A549 (cell line): ENCODE measurements around the gene TEDC1.

Experiments used
- CHD2 ChIP-seq: fragments of 150-350 bp; IDR thresholded peaks from 2 replicates; pipeline ENCODE4 v1.6.1; 2014; ENCODE audit warnings: low read length; ENCODE audit not compliant: partially characterized antibody
- CTCF ChIP-seq: fragments of >200 bp; sonication (Bioruptor Twin); formaldehyde crosslinking; IDR thresholded peaks from 3 replicates; pipeline ENCODE4 v1.5.1; 2016
- EP300 ChIP-seq, 2 experiments: fragments of >200 bp; sonication (Bioruptor Twin); formaldehyde crosslinking; IDR thresholded peaks; 2 replicates in 1 of 2; 3 replicates in 1 of 2; pipeline ENCODE4 v1.6.1; 2016 to 2017
- MYC ChIP-seq: IDR thresholded peaks from 2 replicates; pipeline ENCODE4 v1.6.1; 2012; ENCODE audit warnings: mild to moderate bottlenecking, inconsistent platforms, low read length, improper control_type of control experiment, borderline replicate concordance
- REST ChIP-seq: fragments of 200-600 bp; sonication (generic); IDR thresholded peaks from 2 replicates; pipeline ENCODE4 v1.6.1; 2016; ENCODE audit warnings: antibody characterized with exemption, mild to moderate bottlenecking, moderate library complexity
- USF2 ChIP-seq: fragments of 450-650 bp; IDR thresholded peaks from 2 replicates; pipeline ENCODE4 v1.6.1; 2014; ENCODE audit warnings: antibody characterized with exemption
- ZFP36 ChIP-seq: fragments of 450-650 bp; IDR thresholded peaks from 2 replicates; pipeline ENCODE4 v1.6.1; 2014; ENCODE audit warnings: borderline replicate concordance; ENCODE audit not compliant: partially characterized antibody
- TF ChIP-seq, protein P1 (sequence below): fragments of >200 bp; sonication (Bioruptor Twin); formaldehyde crosslinking; IDR thresholded peaks from 3 replicates; pipeline ENCODE4 v1.6.1; 2016

- no peak for TF ChIP-seq ZFP36
- TF ChIP-seq, protein P1, sequence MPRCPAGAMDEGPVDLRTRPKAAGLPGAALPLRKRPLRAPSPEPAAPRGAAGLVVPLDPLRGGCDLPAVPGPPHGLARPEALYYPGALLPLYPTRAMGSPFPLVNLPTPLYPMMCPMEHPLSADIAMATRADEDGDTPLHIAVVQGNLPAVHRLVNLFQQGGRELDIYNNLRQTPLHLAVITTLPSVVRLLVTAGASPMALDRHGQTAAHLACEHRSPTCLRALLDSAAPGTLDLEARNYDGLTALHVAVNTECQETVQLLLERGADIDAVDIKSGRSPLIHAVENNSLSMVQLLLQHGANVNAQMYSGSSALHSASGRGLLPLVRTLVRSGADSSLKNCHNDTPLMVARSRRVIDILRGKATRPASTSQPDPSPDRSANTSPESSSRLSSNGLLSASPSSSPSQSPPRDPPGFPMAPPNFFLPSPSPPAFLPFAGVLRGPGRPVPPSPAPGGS, result no peak
- no peak for TF ChIP-seq EP300 (IDR thresholded peaks at IDR 0.05)
- no peak for TF ChIP-seq MYC
- TF ChIP-seq CTCF, result no peak
- no peak for TF ChIP-seq USF2
- no peak for TF ChIP-seq CHD2
- TF ChIP-seq REST, result no peak
These were observed 11.5 kb upstream of the TEDC1 start for GRCh38 chr14:105479431-105480158.
